ENCODE measurements around the gene IQGAP2.

The IQGAP2 gene

GRCh38 chr5:76728965-76729364, 325.9 kb downstream of the IQGAP2 start:
- TF ChIP-seq, protein P1, sequence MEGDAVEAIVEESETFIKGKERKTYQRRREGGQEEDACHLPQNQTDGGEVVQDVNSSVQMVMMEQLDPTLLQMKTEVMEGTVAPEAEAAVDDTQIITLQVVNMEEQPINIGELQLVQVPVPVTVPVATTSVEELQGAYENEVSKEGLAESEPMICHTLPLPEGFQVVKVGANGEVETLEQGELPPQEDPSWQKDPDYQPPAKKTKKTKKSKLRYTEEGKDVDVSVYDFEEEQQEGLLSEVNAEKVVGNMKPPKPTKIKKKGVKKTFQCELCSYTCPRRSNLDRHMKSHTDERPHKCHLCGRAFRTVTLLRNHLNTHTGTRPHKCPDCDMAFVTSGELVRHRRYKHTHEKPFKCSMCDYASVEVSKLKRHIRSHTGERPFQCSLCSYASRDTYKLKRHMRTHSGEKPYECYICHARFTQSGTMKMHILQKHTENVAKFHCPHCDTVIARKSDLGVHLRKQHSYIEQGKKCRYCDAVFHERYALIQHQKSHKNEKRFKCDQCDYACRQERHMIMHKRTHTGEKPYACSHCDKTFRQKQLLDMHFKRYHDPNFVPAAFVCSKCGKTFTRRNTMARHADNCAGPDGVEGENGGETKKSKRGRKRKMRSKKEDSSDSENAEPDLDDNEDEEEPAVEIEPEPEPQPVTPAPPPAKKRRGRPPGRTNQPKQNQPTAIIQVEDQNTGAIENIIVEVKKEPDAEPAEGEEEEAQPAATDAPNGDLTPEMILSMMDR (IDR thresholded peaks at IDR 0.05; ENCODE audit: borderline replicate concordance, insufficient read depth, low read depth, low read length), result no peak
- H3K4me3 ChIP-seq (ENCODE audit: low read depth, low read length), result no peak overlapping the region

DNA sequence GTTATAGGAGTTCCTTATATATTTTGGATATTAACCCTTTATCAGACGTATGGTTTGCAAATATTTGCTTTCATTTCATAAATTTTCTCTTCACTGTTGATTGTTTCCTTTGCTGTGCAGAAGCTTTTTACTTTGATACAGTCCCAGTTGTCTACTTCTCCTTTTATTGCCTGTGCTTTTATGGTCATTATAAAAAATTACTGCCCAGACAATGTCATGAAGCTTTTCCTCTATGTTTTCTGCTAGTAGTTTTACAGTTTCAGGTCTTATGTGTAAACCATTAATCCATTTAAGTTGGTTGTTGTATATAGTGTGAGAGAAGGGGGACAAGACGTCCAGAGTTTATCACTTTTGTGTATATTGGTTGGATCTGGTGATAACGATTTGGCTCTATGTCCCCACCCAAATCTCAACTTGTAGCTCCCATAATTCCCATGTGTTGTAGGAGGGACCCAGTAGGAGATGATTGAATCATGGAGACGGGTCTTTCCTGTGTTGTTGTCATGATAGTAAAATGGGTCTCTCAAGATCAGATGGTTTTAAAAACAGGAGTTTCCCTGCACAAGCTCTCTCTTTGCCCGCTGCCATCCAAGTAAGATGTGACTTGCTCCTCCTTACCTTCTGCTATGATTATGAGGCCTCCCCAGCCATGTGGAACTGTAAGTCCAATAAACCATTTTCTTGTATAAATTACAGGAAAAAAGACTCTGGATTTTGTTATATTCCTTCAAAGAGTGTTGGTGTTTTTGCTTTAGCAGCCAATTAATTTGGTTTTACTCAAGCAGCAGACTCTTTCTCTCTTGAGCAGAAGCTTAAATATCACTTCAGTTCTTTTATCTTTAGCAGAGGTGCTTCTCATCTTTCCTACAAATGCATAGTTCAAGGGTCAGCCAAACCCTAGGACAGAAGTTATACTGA, 326.5 kb downstream of the IQGAP2 start:
- H3K4me3 ChIP-seq (ENCODE audit: low read depth, low read length), result no peak overlapping the region
- TF ChIP-seq, protein P1 (IDR thresholded peaks at IDR 0.05; ENCODE audit: borderline replicate concordance, insufficient read depth, low read depth, low read length), result no peak

GRCh38 chr5:76732405-76733048, 329.4 kb downstream of the IQGAP2 start:
- TF ChIP-seq, protein P1 (IDR thresholded peaks at IDR 0.05; ENCODE audit: borderline replicate concordance, insufficient read depth, low read depth, low read length), result no peak
- no peak overlapping the region for H3K4me3 ChIP-seq (ENCODE audit: low read depth, low read length)

DNA sequence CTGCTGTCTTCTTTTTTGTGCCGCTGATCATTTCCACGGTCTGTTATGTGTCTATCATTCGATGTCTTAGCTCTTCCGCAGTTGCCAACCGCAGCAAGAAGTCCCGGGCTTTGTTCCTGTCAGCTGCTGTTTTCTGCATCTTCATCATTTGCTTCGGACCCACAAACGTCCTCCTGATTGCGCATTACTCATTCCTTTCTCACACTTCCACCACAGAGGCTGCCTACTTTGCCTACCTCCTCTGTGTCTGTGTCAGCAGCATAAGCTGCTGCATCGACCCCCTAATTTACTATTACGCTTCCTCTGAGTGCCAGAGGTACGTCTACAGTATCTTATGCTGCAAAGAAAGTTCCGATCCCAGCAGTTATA, 329.9 kb downstream of the IQGAP2 start:
- TF ChIP-seq, protein P1 (IDR thresholded peaks at IDR 0.05; ENCODE audit: borderline replicate concordance, insufficient read depth, low read depth, low read length), result no peak
- H3K4me3 ChIP-seq (ENCODE audit: low read depth, low read length), result no peak overlapping the region

- no peak overlapping the region for H3K4me3 ChIP-seq (ENCODE audit: low read depth, low read length)
Observed at GRCh38 chr5:76735762-76736545, 332.9 kb downstream of the IQGAP2 start.

DNA sequence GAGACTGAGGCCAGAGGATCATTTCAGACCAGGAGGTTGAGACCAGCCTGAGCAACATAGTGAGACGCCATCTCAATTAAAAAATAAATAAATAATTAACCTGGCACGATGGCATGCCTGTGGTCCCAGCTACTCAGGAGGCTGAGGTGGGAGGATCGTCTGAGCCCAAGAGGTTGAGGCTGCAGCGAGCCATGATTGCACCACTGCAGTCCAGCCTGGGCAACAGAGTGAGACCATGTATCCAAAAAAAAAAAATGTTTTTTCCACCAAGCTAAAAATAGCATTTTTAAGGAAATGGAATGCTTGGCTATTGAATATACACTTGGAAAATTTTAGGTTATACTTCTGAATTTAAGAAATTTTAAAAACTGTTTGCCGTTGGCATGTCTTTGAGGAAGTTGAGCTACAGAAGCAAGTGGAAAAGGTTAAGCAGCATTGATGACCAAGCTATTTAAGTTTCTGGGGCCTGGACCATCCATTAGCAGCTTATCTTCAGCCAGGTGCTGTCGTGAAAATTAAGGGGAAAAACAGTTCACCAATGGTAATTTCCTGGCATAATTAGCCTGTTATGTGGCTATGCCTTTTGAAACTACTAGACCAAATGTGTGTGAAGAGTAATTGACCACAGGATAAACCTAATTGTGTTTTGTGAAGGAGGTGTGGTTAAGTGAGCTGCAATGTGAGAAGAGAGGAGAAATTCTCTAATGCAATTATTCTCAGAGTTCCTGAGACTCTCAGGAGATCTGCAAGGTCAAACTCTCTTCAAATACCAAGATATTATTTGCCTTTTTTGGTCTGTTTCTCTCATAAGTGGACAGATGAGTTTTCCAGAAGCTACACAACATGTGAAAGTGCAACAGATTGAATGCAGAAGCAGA, 333.8 kb downstream of the IQGAP2 start:
- H3K4me3 ChIP-seq (ENCODE audit: low read depth, low read length), result no peak overlapping the region
- TF ChIP-seq, protein P1 (IDR thresholded peaks at IDR 0.05; ENCODE audit: borderline replicate concordance, insufficient read depth, low read depth, low read length), result no peak

More at GRCh38 chr5:76735762-76736545, 332.9 kb downstream of the IQGAP2 start:
- TF ChIP-seq, protein P1 (IDR thresholded peaks at IDR 0.05; ENCODE audit: borderline replicate concordance, insufficient read depth, low read depth, low read length), result no peak

Measured in GM12875 (cell line).